MCF 10A (cell line): ENCODE results near the gene SHC2. TPM values are rescaled to one million over a fixed set of nuclear protein-coding genes. Genes with fewer than 3 reads are reported as not detected.

Experiments used
- BruUV-seq: library from RNA; stranded (reverse); fragments of 400-500 nt; replicated peaks from 2 replicates; lab custom pipeline; 2021; lab: Mats Ljungman, UMichigan
- CTCF ChIA-PET: fragments of 300-600 bp; sonication (Branson Sonifier 250); formaldehyde crosslinking; extraction: SDS; loops from one replicate; lab custom pipeline; 2021; ENCODE audit warnings: antibody characterized with exemption, inconsistent platforms; lab: Yijun Ruan, JAX
- POLR2A ChIA-PET: fragments of 300-600, 350-650 bp; sonication (Branson Sonifier 250); formaldehyde crosslinking; extraction: SDS; loops from one replicate; lab custom pipeline; 2020; ENCODE audit warnings: antibody characterized with exemption, inconsistent platforms; lab: Yijun Ruan, JAX
- DNase-seq: peaks from one replicate; pipeline ENCODE4 v3.0.0-alpha.2; 2018; ENCODE audit not compliant: unreplicated experiment
- H3K27ac Mint-ChIP-seq: one replicate; pipeline ENCODE4 v1.8.0; 2022; ENCODE audit warnings: mild to moderate bottlenecking, low read depth, mixed read lengths; ENCODE audit not compliant: unreplicated experiment
- H3K27me3 Mint-ChIP-seq: one replicate; pipeline ENCODE4 v1.8.0; 2022; ENCODE audit warnings: mixed read lengths; ENCODE audit not compliant: insufficient read depth, unreplicated experiment
- H3K36me3 Mint-ChIP-seq: one replicate; pipeline ENCODE4 v1.8.0; 2022; ENCODE audit warnings: mild to moderate bottlenecking, moderate library complexity, mixed read lengths; ENCODE audit not compliant: insufficient read depth, unreplicated experiment
- H3K4me1 Mint-ChIP-seq: one replicate; pipeline ENCODE4 v1.8.0; 2022; ENCODE audit warnings: mixed read lengths; ENCODE audit not compliant: insufficient read depth, unreplicated experiment
- H3K4me3 Mint-ChIP-seq: one replicate; pipeline ENCODE4 v1.8.0; 2022; ENCODE audit warnings: mild to moderate bottlenecking, moderate library complexity, mixed read lengths; ENCODE audit not compliant: unreplicated experiment
- H3K9me3 Mint-ChIP-seq: one replicate; pipeline ENCODE4 v1.8.0; 2022; ENCODE audit warnings: mixed read lengths; ENCODE audit not compliant: unreplicated experiment
- intact Hi-C: fragments of 100-400 bp; cut with micrococcal nuclease; formaldehyde crosslinking; loops from 2 replicates; pipeline ENCODE4 v1.14.1; 2022
- total RNA-seq: library from RNA; stranded (reverse); gene quantifications from 2 replicates; pipeline ENCODE4 v1.2.3, GENCODE V29; 2022
- TF ChIP-seq, protein P1 (sequence below): fragments of 200-600 bp; IDR thresholded peaks from one replicate; pipeline ENCODE4 v1.8.0; 2022; ENCODE audit warnings: antibody characterized with exemption, mild to moderate bottlenecking; ENCODE audit not compliant: unreplicated experiment

SHC2 gene
- total RNA-seq, 1 experiment from 2014 or later: 0.77 TPM

DNA sequence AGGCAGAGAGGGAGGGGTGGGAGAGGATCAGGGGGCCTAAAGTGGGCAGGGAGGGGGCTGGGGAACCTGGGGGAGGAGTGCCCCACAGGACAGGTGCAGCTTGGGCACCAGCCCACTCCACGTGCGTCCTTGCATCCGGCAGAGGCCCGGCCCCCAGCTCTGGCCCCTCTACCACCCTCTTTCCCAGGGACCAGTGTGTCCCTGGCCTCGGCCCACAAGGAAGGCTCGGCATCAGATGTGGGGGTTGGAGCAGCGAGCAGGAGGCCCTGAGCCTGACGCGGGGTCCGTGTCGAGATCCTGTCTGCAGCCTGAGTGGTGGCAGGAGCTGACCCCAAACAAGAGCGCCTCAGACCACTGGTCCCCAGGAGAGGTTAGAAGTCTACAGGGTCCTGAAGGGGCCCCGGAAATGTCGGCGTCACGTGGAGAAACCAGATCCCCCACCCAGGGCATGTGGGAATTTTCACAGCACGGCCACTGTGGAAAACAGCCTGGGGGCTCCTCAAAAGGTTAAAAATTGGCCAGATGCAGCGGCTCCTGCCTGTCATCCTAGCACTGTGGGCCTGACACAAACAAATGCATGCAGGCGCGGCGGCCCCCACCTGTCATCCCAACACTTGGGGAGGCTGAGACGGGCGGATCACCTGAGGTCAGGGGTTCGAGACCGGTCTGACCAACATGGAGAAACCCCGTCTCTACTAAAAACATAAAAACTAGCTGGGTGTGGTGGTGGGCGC lies 21.5 kb downstream of the SHC2 start:
- no peaks in the 10 kb centered on the region for H3K4me1 Mint-ChIP-seq
- DNase-seq: no peak
- no peak overlapping the region for H3K27ac Mint-ChIP-seq
- TF ChIP-seq, protein P1, sequence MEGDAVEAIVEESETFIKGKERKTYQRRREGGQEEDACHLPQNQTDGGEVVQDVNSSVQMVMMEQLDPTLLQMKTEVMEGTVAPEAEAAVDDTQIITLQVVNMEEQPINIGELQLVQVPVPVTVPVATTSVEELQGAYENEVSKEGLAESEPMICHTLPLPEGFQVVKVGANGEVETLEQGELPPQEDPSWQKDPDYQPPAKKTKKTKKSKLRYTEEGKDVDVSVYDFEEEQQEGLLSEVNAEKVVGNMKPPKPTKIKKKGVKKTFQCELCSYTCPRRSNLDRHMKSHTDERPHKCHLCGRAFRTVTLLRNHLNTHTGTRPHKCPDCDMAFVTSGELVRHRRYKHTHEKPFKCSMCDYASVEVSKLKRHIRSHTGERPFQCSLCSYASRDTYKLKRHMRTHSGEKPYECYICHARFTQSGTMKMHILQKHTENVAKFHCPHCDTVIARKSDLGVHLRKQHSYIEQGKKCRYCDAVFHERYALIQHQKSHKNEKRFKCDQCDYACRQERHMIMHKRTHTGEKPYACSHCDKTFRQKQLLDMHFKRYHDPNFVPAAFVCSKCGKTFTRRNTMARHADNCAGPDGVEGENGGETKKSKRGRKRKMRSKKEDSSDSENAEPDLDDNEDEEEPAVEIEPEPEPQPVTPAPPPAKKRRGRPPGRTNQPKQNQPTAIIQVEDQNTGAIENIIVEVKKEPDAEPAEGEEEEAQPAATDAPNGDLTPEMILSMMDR: no peak
- CTCF ChIA-PET: no interaction called here
- intact Hi-C loops: no loop called here
- no peak overlapping the region for H3K4me3 Mint-ChIP-seq
- H3K27me3 Mint-ChIP-seq: no peaks in the 10 kb centered on the region
- no peaks in the 10 kb centered on the region for H3K36me3 Mint-ChIP-seq
- no TSS peak for BruUV-seq
- POLR2A ChIA-PET: interaction anchor here (0.6 kb wide), 1 partner anchor 1608 kb away, joined by 3 read pairs; no protein-coding TSS in a partner anchor
- H3K9me3 Mint-ChIP-seq: peaks cover 8% of the 10 kb centered on the region

DNA sequence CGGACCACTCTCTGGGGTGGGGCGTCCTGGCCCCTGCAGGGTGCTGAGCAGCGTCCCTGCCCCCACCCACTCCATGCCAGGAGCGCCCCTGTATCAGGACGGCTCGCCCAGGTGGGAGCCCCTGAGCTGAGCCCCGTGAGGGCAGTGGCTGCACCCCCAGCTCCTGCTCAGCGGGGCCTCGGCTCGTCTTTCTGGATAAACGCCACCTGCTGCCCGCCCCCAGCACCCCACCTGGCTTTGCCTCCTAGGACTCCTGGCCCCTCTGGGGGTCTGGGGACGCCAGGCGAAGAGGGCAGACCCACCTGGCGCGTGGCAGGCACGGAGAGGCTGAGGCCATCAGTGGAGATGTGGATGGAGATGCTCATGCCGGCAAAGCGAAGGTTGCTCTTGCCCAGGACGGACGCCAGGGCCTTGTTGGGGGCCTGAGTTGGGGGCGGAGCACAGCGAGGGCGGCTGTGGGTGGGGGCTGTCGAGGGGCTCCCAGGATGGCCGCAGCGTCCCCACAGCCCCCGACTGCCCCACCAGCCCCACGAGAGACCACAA lies 22.3 kb downstream of the SHC2 start:
- no peaks in the 10 kb centered on the region for H3K36me3 Mint-ChIP-seq
- ChIA-PET CTCF (no interaction called here), POLR2A (no interaction called here)
- TF ChIP-seq, protein P1: no peak
- no peaks in the 10 kb centered on the region for H3K27me3 Mint-ChIP-seq
- intact Hi-C loops: no loop called here
- no peak overlapping the region for H3K4me3 Mint-ChIP-seq
- no TSS peak for BruUV-seq
- H3K9me3 Mint-ChIP-seq: peaks cover 8% of the 10 kb centered on the region
- no peaks in the 10 kb centered on the region for H3K4me1 Mint-ChIP-seq
- no peak overlapping the region for H3K27ac Mint-ChIP-seq
- no peak for DNase-seq

DNA sequence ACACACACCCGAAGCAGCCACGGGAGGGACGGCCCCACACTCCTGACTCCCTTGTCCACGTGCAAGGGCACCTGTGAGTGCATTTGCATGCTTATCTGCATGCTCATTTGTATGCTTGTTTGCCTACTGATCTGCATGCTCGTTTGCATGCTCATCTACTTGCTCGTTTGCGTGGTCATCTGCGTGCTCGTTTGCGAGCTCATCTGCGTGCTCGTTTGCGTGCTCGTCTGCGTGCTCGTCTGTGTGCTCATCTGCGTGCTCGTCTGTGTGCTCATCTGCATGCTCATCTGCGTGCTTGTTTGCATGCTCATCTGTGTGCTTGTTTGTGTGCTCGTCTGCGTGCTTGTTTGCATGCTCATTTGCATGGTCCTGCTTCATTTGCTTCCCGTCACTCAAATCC lies 23.8 kb downstream of the SHC2 start:
- BruUV-seq: no TSS peak
- ChIA-PET POLR2A (no interaction called here), CTCF (no interaction called here)
- no peak for DNase-seq
- H3K4me1 Mint-ChIP-seq: no peaks in the 10 kb centered on the region
- intact Hi-C loops: no loop called here
- no peak overlapping the region for H3K4me3 Mint-ChIP-seq
- TF ChIP-seq, protein P1: no peak
- no peaks in the 10 kb centered on the region for H3K27me3 Mint-ChIP-seq
- peaks cover 8% of the 10 kb centered on the region for H3K9me3 Mint-ChIP-seq
- no peak overlapping the region for H3K27ac Mint-ChIP-seq
- H3K36me3 Mint-ChIP-seq: no peaks in the 10 kb centered on the region

DNA sequence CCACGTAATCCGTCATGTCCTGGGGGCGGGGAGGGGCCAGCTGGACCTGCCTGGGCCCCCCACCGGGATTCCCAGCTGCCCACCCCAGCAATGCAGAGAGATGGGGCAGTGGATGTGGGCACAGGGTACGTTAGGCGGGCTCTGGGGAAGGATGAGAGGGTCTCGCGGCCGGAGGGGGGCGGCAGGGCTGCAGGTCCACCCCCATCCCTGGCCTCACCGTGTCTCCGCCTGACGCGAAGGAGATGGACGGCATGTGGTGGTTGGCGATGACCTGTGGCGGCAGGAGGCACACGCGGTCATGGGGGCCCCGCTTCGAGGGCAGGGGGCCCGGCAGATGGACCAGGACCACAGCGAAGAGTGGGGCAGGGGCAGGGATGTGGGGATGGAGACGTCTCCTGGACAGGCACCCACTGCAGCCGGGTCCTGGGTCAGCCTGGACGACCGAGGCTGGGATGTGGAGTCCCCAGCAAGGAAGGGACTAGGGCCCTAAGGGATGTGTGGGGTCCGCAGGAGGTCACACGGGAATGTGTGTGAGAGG lies 24.4 kb downstream of the SHC2 start:
- intact Hi-C loops: no loop called here
- TF ChIP-seq, protein P1: no peak
- no peaks in the 10 kb centered on the region for H3K27me3 Mint-ChIP-seq
- H3K4me1 Mint-ChIP-seq: no peaks in the 10 kb centered on the region
- ChIA-PET CTCF (no interaction called here), POLR2A (no interaction called here)
- DNase-seq: no peak
- H3K27ac Mint-ChIP-seq: no peak overlapping the region
- H3K9me3 Mint-ChIP-seq: peaks cover 8% of the 10 kb centered on the region
- H3K4me3 Mint-ChIP-seq: no peak overlapping the region
- no peaks in the 10 kb centered on the region for H3K36me3 Mint-ChIP-seq
- no TSS peak for BruUV-seq
